HepG2 (cell line): Measurements from ENCODE around the gene BAIAP2L2. TPM values are rescaled to one million over a fixed set of nuclear protein-coding genes. Genes with fewer than 3 reads are reported as not detected.

Experiments
- DMAP1 ChIP-seq: IDR thresholded peaks from 2 replicates; pipeline ENCODE4 v1.6.1; 2016
- EHMT2 ChIP-seq: fragments of 200-600 bp; sonication (generic); IDR thresholded peaks from 2 replicates; pipeline ENCODE4 v1.7.0; 2017; ENCODE audit warnings: antibody characterized with exemption, low read depth, low read length, borderline replicate concordance
- GABPB1 ChIP-seq: IDR thresholded peaks from 2 replicates; pipeline ENCODE4 v1.6.1; 2016; ENCODE audit warnings: mild to moderate bottlenecking, missing genetic modification reagents, moderate library complexity, missing compliant biosample characterization
- GATAD2A ChIP-seq: IDR thresholded peaks from 2 replicates; pipeline ENCODE4 v1.6.1; 2016
- IKZF4 ChIP-seq: sonication (generic); formaldehyde crosslinking; IDR thresholded peaks from 2 replicates; pipeline ENCODE4 v1.5.1; 2020; ENCODE audit warnings: borderline replicate concordance, mild to moderate bottlenecking, low read depth, missing genetic modification reagents; ENCODE audit errors: not compliant biosample characterization
- KDM5A ChIP-seq: fragments of 200-600 bp; sonication (generic); IDR thresholded peaks from 2 replicates; pipeline ENCODE4 v1.7.0; 2018; ENCODE audit warnings: antibody characterized with exemption, mild to moderate bottlenecking, low read length, borderline replicate concordance
- PHF8 ChIP-seq: sonication (generic); formaldehyde crosslinking; IDR thresholded peaks from 2 replicates; pipeline ENCODE4 v1.5.0; 2020; ENCODE audit warnings: missing genetic modification reagents
- POLR2A ChIP-seq, 2 experiments: IDR thresholded peaks; 2 replicates each; pipeline ENCODE4 v1.6.1; 2011; ENCODE audit warnings: low read depth in 2 of 2, low read length in 2 of 2, mild to moderate bottlenecking in 1 of 2, moderate library complexity in 1 of 2; ENCODE audit not compliant: insufficient read depth in 1 of 2
- SALL2 ChIP-seq: sonication (generic); formaldehyde crosslinking; IDR thresholded peaks from 2 replicates; pipeline ENCODE4 v1.8.1; 2023; ENCODE audit warnings: mild to moderate bottlenecking, missing genetic modification reagents, inconsistent platforms
- SYNCRIP ChIP-seq: fragments of 200-400 bp; formaldehyde crosslinking; IDR thresholded peaks from 2 replicates; pipeline ENCODE4 v1.6.1; 2018; ENCODE audit warnings: mild to moderate bottlenecking, low read depth, low read length; ENCODE audit not compliant: insufficient read depth
- U2AF1 ChIP-seq: fragments of 200-400 bp; formaldehyde crosslinking; optimal IDR thresholded peaks from 2 replicates; pipeline ENCODE3; 2017; ENCODE audit warnings: mild to moderate bottlenecking, low read depth, low read length
- ZBTB7B ChIP-seq: sonication (generic); formaldehyde crosslinking; IDR thresholded peaks from 2 replicates; pipeline ENCODE4 v1.4.0; 2020; ENCODE audit warnings: missing genetic modification reagents
- ZFP90 ChIP-seq: sonication (generic); formaldehyde crosslinking; IDR thresholded peaks from 2 replicates; pipeline ENCODE4 v1.8.0; 2022; ENCODE audit warnings: missing genetic modification reagents, mild to moderate bottlenecking, inconsistent platforms, borderline replicate concordance
- ZKSCAN5 ChIP-seq: sonication (generic); formaldehyde crosslinking; IDR thresholded peaks from 2 replicates; pipeline ENCODE4 v1.5.1; 2020; ENCODE audit warnings: mild to moderate bottlenecking, missing genetic modification reagents
- ZNF329 ChIP-seq: sonication (generic); formaldehyde crosslinking; IDR thresholded peaks from 2 replicates; pipeline ENCODE4 v1.9.0; 2021; ENCODE audit warnings: low read depth, mild to moderate bottlenecking, missing genetic modification reagents
- ZNF660 ChIP-seq: sonication (generic); formaldehyde crosslinking; IDR thresholded peaks from 2 replicates; pipeline ENCODE4 v1.5.1; 2020; ENCODE audit warnings: mild to moderate bottlenecking, low read depth, missing genetic modification reagents, borderline replicate concordance
- polyA plus RNA-seq, 8 experiments: library from polyadenylated mRNA; depleted of rRNA in 3 of 8; stranded (reverse) in 7 of 8; unstranded in 1 of 8; fragments of >200 nt; fragmentation: Illumina TruSeq in 4 of 8; extraction: Trizol in 4 of 8; gene quantifications; 2 replicates each; pipeline versions ENCODE4 v1.2.1 to v1.2.3, GENCODE V29; 2011 to 2016; ENCODE audit warnings: low read depth in 4 of 8, missing spikeins in 1 of 8, mixed read lengths in 1 of 8; ENCODE audit not compliant: insufficient read depth in 1 of 8
- total RNA-seq, 5 experiments: library from RNA; depleted of rRNA; stranded (reverse); fragments of >200 nt; fragmentation: Illumina TruSeq; extraction: Trizol; gene quantifications; 2 replicates each; pipeline ENCODE4 v1.2.3, GENCODE V29; 2016; ENCODE audit warnings: low read depth in 1 of 5
- TF ChIP-seq, protein P1 (sequence below): sonication (generic); formaldehyde crosslinking; IDR thresholded peaks from 2 replicates; pipeline ENCODE4 v1.5.0; 2020; ENCODE audit warnings: mild to moderate bottlenecking, missing genetic modification reagents, moderate library complexity
- TF ChIP-seq, protein P2 (sequence below): IDR thresholded peaks from 2 replicates; pipeline ENCODE4 v1.6.1; 2016; ENCODE audit warnings: missing compliant biosample characterization, missing genetic modification reagents, borderline replicate concordance
- TF ChIP-seq, protein P3 (sequence below): IDR thresholded peaks from 2 replicates; pipeline ENCODE4 v1.6.1; 2012; ENCODE audit warnings: inconsistent platforms
- TF ChIP-seq, protein P4 (sequence below): sonication (generic); formaldehyde crosslinking; IDR thresholded peaks from 2 replicates; pipeline ENCODE4 v1.8.1; 2023; ENCODE audit warnings: mild to moderate bottlenecking, missing genetic modification reagents
- TF ChIP-seq, protein P5 (sequence below): sonication (generic); formaldehyde crosslinking; IDR thresholded peaks from 2 replicates; pipeline ENCODE4 v1.4.0; 2020; ENCODE audit warnings: missing genetic modification reagents, borderline replicate concordance
- TF ChIP-seq, protein P6 (sequence below): sonication (generic); formaldehyde crosslinking; conservative IDR thresholded peaks from 2 replicates; pipeline ENCODE4 v1.8.1; 2023; ENCODE audit warnings: missing genetic modification reagents

Gene BAIAP2L2
- total and polyA plus RNA-seq, 2 of the 13 experiments (the other 11 are each of a cell fraction or from before 2014, with no cell fraction given): 4.4 to 7.5 TPM

DNA sequence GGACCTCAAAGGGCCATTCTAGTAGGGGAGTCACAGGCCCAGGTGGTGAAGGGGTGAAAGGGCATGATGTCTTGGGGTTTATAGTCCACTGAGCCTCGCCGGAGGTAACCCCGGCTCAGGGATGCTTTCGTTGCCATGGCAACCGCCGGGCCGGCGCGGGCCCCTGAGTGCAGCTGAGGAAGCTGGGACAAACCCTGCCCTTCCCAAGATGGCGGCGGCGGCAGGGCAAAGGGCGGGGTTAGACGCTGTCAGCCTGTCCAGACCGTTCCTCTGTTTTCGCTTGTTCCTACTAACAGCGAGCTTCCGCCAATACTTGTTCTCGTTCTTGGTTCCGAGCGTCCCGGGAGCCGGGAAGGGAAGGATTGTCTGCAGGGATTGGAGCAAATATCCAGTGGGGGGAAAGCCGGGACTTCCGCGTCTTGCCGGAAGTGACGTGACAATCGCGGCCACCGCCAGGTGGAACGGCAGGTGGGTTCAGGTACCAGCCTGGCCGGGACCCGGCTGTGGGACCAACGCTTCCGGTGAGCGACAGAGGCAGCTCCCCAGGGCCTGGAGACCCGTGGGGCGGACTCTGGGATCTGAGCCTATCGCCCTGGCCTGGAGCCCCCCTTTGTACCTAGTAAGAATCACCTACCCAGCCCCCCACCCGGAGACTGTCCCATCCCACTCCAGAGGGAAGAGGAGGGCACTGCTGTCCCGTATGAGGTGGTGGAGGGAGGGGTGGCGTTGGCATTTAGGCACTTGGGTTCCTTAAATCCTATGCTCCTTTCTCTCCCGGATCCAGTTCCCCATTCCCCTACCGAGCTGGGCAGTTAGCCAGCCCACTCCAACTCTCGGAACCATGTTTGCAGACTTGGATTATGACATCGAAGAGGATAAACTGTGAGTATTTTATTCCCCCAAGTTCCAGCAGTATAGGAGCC is 53.3 kb downstream of the BAIAP2L2 start, which contains the start of gene PICK1 (continued):
- peak; percentile 27; the same call in 1 of the 2 replicates for TF ChIP-seq GATAD2A (CRISPR knock-in tag)
- no peak for TF ChIP-seq ZKSCAN5 (CRISPR knock-in tag)
- TF ChIP-seq U2AF1: peak; percentile 55
- TF ChIP-seq ZBTB7B (CRISPR knock-in tag): peak; percentile 65; the same call in 1 of the 2 replicates
- TF ChIP-seq SYNCRIP: no peak
- TF ChIP-seq ZNF660 (CRISPR knock-in tag): no peak
- peak; percentile 66 for TF ChIP-seq KDM5A
- peak; percentile 79 for TF ChIP-seq PHF8 (CRISPR knock-in tag)
- TF ChIP-seq, protein P1, sequence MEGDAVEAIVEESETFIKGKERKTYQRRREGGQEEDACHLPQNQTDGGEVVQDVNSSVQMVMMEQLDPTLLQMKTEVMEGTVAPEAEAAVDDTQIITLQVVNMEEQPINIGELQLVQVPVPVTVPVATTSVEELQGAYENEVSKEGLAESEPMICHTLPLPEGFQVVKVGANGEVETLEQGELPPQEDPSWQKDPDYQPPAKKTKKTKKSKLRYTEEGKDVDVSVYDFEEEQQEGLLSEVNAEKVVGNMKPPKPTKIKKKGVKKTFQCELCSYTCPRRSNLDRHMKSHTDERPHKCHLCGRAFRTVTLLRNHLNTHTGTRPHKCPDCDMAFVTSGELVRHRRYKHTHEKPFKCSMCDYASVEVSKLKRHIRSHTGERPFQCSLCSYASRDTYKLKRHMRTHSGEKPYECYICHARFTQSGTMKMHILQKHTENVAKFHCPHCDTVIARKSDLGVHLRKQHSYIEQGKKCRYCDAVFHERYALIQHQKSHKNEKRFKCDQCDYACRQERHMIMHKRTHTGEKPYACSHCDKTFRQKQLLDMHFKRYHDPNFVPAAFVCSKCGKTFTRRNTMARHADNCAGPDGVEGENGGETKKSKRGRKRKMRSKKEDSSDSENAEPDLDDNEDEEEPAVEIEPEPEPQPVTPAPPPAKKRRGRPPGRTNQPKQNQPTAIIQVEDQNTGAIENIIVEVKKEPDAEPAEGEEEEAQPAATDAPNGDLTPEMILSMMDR (CRISPR knock-in tag): peak; percentile 27; the same call in 1 of the 2 replicates
- TF ChIP-seq IKZF4 (CRISPR knock-in tag): no peak
- TF ChIP-seq DMAP1 (CRISPR knock-in tag): peak; percentile 48; the same call in 1 of the 2 replicates
- TF ChIP-seq ZFP90 (CRISPR knock-in tag): 0 out of 2 replicates have a peak, but pooled peaks have one; percentile 72
- TF ChIP-seq, protein P2, sequence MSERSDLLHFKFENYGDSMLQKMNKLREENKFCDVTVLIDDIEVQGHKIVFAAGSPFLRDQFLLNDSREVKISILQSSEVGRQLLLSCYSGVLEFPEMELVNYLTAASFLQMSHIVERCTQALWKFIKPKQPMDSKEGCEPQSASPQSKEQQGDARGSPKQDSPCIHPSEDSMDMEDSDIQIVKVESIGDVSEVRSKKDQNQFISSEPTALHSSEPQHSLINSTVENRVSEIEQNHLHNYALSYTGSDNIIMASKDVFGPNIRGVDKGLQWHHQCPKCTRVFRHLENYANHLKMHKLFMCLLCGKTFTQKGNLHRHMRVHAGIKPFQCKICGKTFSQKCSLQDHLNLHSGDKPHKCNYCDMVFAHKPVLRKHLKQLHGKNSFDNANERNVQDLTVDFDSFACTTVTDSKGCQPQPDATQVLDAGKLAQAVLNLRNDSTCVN: peak; percentile 69; the same call in 1 of the 2 replicates
- TF ChIP-seq, protein P3, sequence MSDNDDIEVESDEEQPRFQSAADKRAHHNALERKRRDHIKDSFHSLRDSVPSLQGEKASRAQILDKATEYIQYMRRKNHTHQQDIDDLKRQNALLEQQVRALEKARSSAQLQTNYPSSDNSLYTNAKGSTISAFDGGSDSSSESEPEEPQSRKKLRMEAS: peak; percentile 58; the same call in 1 of the 2 replicates
- TF ChIP-seq, protein P4, sequence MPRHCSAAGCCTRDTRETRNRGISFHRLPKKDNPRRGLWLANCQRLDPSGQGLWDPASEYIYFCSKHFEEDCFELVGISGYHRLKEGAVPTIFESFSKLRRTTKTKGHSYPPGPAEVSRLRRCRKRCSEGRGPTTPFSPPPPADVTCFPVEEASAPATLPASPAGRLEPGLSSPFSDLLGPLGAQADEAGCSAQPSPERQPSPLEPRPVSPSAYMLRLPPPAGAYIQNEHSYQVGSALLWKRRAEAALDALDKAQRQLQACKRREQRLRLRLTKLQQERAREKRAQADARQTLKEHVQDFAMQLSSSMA (CRISPR knock-in tag): peak; percentile 100
- TF ChIP-seq, protein P5, sequence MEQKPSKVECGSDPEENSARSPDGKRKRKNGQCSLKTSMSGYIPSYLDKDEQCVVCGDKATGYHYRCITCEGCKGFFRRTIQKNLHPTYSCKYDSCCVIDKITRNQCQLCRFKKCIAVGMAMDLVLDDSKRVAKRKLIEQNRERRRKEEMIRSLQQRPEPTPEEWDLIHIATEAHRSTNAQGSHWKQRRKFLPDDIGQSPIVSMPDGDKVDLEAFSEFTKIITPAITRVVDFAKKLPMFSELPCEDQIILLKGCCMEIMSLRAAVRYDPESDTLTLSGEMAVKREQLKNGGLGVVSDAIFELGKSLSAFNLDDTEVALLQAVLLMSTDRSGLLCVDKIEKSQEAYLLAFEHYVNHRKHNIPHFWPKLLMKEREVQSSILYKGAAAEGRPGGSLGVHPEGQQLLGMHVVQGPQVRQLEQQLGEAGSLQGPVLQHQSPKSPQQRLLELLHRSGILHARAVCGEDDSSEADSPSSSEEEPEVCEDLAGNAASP (CRISPR knock-in tag): peak; percentile 50; the same call in 1 of the 2 replicates
- peak; percentile 98 for TF ChIP-seq GABPB1 (CRISPR knock-in tag)
- TF ChIP-seq EHMT2: peak; percentile 55; the same call in 1 of the 2 replicates
- 0 out of 2 replicates have a peak, but pooled peaks have one; percentile 19 for TF ChIP-seq SALL2 (CRISPR knock-in tag)
- peak; percentile 66 to 77 for TF ChIP-seq POLR2A (IDR thresholded peaks at IDR 0.05; ENCODE audit: insufficient read depth in 1 of 2, low read depth in 2 of 2, low read length in 2 of 2)
- TF ChIP-seq, protein P6, sequence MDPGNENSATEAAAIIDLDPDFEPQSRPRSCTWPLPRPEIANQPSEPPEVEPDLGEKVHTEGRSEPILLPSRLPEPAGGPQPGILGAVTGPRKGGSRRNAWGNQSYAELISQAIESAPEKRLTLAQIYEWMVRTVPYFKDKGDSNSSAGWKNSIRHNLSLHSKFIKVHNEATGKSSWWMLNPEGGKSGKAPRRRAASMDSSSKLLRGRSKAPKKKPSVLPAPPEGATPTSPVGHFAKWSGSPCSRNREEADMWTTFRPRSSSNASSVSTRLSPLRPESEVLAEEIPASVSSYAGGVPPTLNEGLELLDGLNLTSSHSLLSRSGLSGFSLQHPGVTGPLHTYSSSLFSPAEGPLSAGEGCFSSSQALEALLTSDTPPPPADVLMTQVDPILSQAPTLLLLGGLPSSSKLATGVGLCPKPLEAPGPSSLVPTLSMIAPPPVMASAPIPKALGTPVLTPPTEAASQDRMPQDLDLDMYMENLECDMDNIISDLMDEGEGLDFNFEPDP: no peak
- 0 out of 2 replicates have a peak, but pooled peaks have one; percentile 19 for TF ChIP-seq ZNF329 (CRISPR knock-in tag)
